IPS-15b (cell line): ENCODE results near the gene PCDHGB3.
"Not testable (repeated sequence)": the region's sequence is repeated elsewhere in the genome, so short reads cannot be mapped to it uniquely, and the experiment has no call there.

Experiments used
- H3K27me3 ChIP-seq: one replicate; pipeline ENCODE4 v1.6.1; 2013; ENCODE audit warnings: low read length; ENCODE audit not compliant: control insufficient read depth, insufficient read depth
- H3K36me3 ChIP-seq: one replicate; pipeline ENCODE4 v1.6.1; 2013; ENCODE audit warnings: low read length; ENCODE audit not compliant: control insufficient read depth, insufficient read depth
- H3K4me1 ChIP-seq: one replicate; pipeline ENCODE4 v1.6.1; 2013; ENCODE audit warnings: mild to moderate bottlenecking, low read length; ENCODE audit not compliant: control insufficient read depth, insufficient read depth
- H3K4me3 ChIP-seq: one replicate; pipeline ENCODE4 v1.5.1; 2013; ENCODE audit warnings: low read depth, low read length
- H3K9ac ChIP-seq: one replicate; pipeline ENCODE4 v1.6.1; 2013; ENCODE audit warnings: low read depth, mild to moderate bottlenecking, low read length
- H3K9me3 ChIP-seq: one replicate; pipeline ENCODE4 v1.6.1; 2013; ENCODE audit warnings: mild to moderate bottlenecking, low read length; ENCODE audit not compliant: control insufficient read depth, insufficient read depth

Gene PCDHGB3

DNA sequence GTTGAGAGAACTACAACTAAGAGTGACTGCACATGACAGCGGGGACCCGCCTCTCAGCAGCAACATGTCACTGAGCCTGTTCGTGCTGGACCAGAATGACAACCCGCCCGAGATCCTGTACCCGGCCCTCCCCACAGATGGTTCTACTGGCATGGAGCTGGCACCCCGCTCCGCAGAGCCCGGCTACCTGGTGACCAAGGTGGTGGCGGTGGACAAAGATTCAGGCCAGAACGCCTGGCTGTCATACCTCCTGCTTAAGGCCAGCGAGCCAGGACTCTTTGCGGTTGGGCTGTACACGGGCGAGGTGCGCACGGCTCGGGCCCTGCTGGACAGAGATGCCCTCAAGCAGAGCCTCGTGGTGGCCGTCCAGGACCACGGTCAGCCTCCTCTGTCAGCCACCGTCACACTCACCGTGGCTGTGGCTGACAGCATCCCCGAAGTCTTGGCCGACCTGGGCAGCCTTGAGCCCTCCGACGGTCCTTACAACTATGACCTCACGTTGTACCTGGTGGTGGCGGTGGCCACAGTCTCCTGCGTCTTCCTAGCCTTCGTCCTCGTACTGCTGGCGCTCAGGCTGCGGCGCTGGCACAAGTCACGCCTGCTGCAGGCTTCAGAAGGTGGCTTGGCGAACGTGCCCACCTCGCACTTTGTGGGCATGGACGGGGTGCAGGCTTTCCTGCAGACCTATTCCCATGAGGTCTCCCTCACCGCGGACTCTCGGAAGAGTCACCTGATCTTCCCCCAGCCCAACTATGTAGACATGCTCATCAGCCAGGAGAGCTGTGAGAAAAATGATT lies 14.6 kb downstream of the PCDHGB3 start:
- Histone ChIP-seq H3K4me1 (no peaks in the 10 kb centered on the region), H3K4me3 (no peak overlapping the region), H3K36me3 (peaks cover 2% of the 10 kb centered on the region), H3K27me3 (peaks cover 16% of the 10 kb centered on the region), H3K9me3 (peaks cover 10% of the 10 kb centered on the region), H3K9ac (no peak overlapping the region)

DNA sequence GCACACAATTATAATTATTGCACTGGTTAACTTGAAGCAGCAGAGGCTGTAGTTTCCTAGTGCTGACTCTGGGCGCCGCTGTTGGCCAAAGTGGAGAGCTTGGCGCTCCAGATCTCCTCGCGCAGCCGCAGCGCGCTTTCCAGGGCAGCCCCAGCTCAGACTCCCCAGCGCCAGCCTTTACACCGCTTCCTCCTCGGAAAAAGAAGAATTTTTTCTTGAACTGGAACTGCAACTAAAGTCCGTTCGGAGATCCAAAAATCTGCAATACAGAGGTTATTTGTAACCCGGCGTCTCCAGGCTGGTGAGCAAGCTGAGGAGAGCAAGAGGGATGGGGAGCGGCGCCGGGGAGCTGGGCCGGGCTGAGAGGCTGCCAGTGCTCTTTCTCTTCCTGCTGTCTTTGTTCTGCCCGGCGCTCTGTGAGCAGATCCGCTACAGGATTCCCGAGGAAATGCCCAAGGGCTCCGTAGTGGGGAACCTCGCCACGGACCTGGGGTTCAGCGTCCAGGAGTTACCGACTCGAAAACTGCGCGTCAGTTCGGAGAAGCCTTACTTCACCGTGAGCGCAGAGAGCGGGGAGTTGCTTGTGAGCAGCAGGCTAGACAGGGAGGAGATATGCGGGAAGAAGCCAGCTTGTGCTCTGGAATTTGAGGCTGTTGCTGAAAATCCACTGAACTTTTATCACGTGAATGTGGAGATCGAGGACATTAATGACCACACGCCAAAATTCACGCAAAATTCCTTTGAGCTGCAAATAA lies 17.7 kb downstream of the PCDHGB3 start, which contains the start of gene PCDHGB4:
Gene PCDHGB4 (plus strand): TSS at position 142 of the 755 bp plus-strand sequence. CDS start 187 bp downstream, at position 329.
- H3K9me3 ChIP-seq, result peaks cover 11% of the 10 kb centered on the region
- H3K9ac ChIP-seq, H3K4me1 ChIP-seq, H3K36me3 ChIP-seq: not testable (repeated sequence)
- peak within 1 kb of the TSS; percentile 65 for H3K4me3 ChIP-seq
- peaks cover 16% of the 10 kb centered on the region for H3K27me3 ChIP-seq

DNA sequence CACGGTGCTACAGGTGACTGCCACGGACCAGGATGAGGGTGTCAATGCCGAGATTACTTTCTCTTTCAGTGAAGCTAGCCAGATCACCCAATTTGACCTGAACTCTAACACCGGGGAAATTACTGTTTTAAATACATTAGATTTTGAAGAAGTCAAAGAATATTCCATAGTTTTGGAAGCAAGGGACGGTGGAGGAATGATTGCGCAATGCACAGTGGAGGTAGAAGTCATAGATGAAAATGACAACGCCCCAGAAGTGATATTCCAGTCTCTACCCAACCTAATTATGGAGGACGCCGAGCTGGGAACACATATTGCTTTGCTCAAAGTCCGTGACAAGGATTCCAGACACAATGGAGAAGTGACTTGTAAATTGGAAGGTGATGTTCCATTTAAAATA lies 18.6 kb downstream of the PCDHGB3 start:
- H3K4me3 ChIP-seq, result peak overlapping the region; percentile 28

DNA sequence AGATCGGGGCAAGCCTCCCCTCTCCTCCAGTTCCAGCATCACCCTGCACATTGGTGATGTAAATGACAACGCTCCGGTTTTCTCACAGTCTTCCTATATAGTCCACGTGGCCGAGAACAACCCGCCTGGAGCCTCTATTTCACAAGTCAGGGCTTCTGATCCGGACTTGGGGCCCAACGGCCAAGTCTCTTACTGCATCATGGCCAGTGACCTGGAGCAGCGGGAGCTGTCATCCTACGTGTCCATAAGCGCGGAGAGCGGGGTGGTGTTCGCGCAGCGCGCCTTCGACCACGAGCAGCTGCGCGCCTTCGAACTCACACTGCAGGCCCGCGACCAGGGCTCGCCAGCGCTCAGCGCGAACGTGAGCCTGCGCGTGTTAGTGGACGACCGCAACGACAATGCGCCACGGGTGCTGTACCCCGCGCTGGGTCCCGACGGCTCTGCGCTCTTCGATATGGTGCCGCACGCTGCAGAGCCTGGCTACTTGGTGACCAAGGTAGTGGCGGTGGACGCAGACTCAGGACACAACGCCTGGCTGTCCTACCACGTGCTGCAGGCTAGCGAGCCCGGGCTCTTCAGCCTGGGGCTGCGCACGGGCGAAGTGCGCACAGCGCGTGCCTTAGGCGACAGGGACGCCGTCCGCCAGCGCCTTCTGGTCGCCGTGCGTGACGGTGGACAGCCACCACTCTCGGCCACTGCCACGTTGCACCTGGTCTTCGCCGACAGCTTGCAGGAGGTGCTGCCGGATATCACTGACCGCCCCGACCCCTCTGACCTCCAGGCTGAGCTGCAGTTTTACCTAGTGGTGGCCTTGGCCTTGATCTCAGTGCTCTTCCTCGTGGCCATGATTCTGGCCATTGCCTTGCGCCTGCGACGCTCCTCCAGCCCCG lies 19.4 kb downstream of the PCDHGB3 start:
- Histone ChIP-seq H3K27me3 (peaks cover 9% of the 10 kb centered on the region), H3K4me1 (no peaks in the 10 kb centered on the region), H3K4me3 (no peak overlapping the region), H3K9me3 (peaks cover 11% of the 10 kb centered on the region), H3K36me3 (peaks cover 4% of the 10 kb centered on the region), H3K9ac (no peak overlapping the region)

More for the DNA sequence above, 18.6 kb downstream of the PCDHGB3 start:
- no peaks in the 10 kb centered on the region for H3K4me1 ChIP-seq
- H3K36me3 ChIP-seq, result peaks cover 4% of the 10 kb centered on the region
- H3K9ac ChIP-seq, result no peak overlapping the region
- H3K27me3 ChIP-seq, result peaks cover 13% of the 10 kb centered on the region
- H3K9me3 ChIP-seq, result peaks cover 11% of the 10 kb centered on the region

DNA sequence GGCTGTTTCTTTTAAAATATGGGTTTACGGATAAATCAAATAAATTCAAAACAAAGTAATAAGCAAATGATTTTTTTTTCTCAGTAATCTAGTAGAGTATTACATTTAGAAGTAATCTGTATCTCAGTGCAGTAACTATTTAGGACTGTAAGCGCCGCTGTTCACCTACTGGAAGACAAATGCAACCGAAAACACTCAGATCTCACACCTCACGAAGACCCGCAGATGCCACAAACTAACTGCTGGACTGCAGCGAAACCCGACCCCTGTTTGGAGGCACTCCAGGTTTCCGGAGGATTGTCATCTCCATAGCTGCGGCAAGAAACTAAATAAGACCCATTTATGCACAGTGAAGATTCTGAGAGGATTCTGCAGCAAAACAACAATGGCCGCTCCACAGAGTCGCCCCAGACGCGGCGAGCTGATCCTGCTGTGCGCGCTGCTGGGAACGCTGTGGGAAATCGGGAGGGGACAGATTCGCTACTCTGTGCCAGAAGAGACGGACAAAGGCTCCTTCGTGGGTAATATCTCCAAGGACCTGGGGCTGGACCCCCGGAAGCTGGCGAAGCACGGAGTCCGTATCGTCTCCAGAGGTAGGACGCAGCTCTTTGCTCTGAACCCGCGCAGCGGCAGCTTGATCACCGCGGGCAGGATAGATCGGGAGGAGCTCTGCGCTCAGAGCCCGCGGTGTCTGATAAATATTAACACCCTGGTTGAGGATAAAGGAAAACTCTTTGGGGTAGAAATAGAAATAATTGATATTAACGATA lies 22.6 kb downstream of the PCDHGB3 start, which contains the start of gene PCDHGA8:
Gene PCDHGA8 (plus strand): TSS at position 205 of the 770 bp plus-strand sequence. CDS start 181 bp downstream, at position 386.
- H3K9ac ChIP-seq, result no peak within 1 kb of the TSS
- H3K4me1 ChIP-seq, result no peaks in the 10 kb centered on the region
- H3K4me3 ChIP-seq, result no peak within 1 kb of the TSS
- H3K36me3 ChIP-seq, result peaks cover 4% of the 10 kb centered on the region
- H3K27me3 ChIP-seq, result peaks cover 9% of the 10 kb centered on the region
- peaks cover 11% of the 10 kb centered on the region for H3K9me3 ChIP-seq

GRCh38 chr5:141393267-141393666 lies 23.2 kb downstream of the PCDHGB3 start:
- H3K36me3 ChIP-seq, result peaks cover 4% of the 10 kb centered on the region

GRCh38 chr5:141394401-141395187 lies 24.6 kb downstream of the PCDHGB3 start:
- H3K4me3 ChIP-seq, H3K27me3 ChIP-seq, H3K9me3 ChIP-seq: not testable (repeated sequence)

More at GRCh38 chr5:141393267-141393666, 23.2 kb downstream of the PCDHGB3 start:
- Histone ChIP-seq H3K9me3 (peaks cover 11% of the 10 kb centered on the region), H3K9ac (no peak overlapping the region), H3K4me1 (no peaks in the 10 kb centered on the region), H3K27me3 (peaks cover 7% of the 10 kb centered on the region), H3K4me3 (no peak overlapping the region)

GRCh38 chr5:141397756-141398551 lies 27.9 kb downstream of the PCDHGB3 start, which contains the start of gene PCDHGB5:
PCDHGB5 (plus strand) TSS chr5:141397947; CDS start chr5:141398128, 181 bp downstream.
- H3K9me3 ChIP-seq, H3K4me1 ChIP-seq, H3K36me3 ChIP-seq, H3K27me3 ChIP-seq: not testable (repeated sequence)
- Histone ChIP-seq H3K9ac (peak within 1 kb of the TSS; percentile 24), H3K4me3 (peak within 1 kb of the TSS; percentile 30)

More at GRCh38 chr5:141394401-141395187, 24.6 kb downstream of the PCDHGB3 start:
- not testable (repeated sequence) for H3K4me1 ChIP-seq, H3K36me3 ChIP-seq, H3K9ac ChIP-seq

GRCh38 chr5:141398608-141399007 lies 28.6 kb downstream of the PCDHGB3 start:
- Histone ChIP-seq H3K4me3 (no peak overlapping the region), H3K27me3 (no peaks in the 10 kb centered on the region), H3K4me1 (no peaks in the 10 kb centered on the region), H3K9me3 (peaks cover 4% of the 10 kb centered on the region), H3K36me3 (no peaks in the 10 kb centered on the region), H3K9ac (no peak overlapping the region)
